Stimulated activated CD8-positive, alpha-beta memory T cell treated with anti-CD3 and anti-CD28 coated beads, Interleukin-7, amount 100 ng/mL, for 4 hours (primary cell): ENCODE data around the gene TMPRSS3.

Source experiments
- DNase-seq, 2 donors: peaks; one replicate each; pipeline ENCODE4 v3.0.0-alpha.2; 2020; ENCODE audit warnings: low read depth in 2 of 2

Gene TMPRSS3

DNA sequence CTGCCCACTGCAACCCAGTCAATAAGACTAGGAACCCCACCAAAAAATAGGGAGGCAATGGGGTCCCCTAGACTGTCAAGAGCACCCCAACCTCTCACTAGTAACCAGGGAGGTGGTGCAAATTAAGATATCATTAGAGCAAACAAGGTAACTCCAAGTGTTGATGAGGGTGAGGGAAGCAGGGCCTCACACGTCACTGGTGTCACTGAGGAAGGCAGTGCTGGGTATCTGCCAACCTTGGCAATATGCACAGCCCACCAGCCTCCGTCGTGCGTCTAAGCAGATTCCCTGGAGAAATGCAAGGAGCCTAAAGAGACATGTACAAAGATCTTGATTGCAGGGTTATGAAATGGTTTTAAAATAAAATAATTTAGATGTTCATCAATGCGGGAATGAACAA lies 11.6 kb upstream of the TMPRSS3 start:
- no peak for DNase-seq

GRCh38 chr21:42406866-42407265 lies 11.0 kb upstream of the TMPRSS3 start:
- DNase-seq, result no peak

GRCh38 chr21:42406201-42406621 lies 10.4 kb upstream of the TMPRSS3 start:
- no peak for DNase-seq

DNA sequence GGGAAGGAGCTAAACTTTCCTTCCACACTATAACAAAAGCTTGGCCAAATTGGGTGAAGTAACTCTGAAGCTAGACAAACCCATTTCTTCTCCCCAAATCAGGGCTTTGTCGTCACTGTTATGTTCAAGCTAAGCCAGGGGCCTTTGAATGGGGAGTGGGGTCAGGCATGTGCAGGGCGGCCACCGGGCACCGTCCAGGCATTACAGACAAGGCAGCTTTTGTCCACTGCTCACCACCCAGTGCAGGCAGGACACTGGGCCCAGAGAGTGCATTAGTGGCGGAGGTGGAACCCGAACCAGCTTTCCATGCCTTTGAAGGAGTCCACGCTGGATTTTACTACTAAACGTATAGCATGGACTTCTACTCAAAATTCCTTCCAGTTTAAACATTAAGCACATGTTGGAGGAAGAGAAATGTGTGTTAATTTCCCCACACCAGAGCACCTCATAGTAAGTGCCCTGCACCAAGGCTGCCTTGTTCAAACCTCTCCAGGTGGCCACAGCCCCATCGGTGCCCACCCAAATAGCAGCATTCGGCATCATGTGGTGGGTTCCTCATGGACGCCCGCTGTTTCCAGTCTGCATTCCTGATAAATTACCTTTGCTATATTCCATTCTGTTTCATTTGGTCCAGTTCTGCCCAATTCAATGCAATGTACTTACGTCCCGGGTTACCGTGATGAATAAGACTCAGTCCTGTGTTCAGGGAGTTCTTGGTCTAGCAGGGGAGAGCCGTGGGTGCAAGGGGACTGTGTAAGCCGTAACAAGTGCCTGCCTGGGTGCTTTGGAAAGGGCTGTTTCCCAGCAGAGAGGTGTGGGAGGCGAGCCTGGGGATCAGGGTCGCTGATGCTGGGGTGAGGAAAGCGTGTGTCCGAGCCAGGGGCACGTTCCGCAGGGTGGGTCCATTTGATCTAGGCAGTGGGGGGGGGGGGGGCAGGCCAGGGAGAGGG lies 9.5 kb upstream of the TMPRSS3 start:
- no peak for DNase-seq

- no peak for DNase-seq
Observed at GRCh38 chr21:42404539-42404938, 8.7 kb upstream of the TMPRSS3 start.

GRCh38 chr21:42403611-42404231 lies 7.9 kb upstream of the TMPRSS3 start, which contains the start of gene UBASH3A:
UBASH3A (plus strand) TSS chr21:42403902; CDS start chr21:42403946, 44 bp downstream.
- no peak for DNase-seq

GRCh38 chr21:42401820-42402251 lies 6.0 kb upstream of the TMPRSS3 start:
- no peak for DNase-seq

DNA sequence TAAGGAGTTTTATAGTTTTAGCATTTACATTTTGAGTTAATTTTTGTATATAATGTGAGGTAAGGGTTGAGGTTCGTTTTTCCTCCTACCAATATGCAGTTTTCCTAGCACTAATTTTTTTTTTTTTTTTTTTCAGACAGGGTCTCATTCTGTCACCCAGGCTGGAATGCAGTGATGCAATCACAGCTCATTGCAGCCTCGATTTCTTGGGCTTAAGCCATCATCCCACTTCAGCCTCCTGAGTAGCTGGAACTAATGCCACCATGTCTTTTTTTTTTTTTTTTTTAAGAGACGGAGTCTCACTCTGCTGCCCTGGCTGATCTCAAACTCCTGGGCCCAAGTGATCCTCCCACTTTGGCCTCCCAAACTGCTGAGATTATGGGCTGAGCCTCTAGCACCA lies 5.3 kb upstream of the TMPRSS3 start:
- DNase-seq, result no peak

- no peak for DNase-seq
Observed at GRCh38 chr21:42400525-42400924, 4.7 kb upstream of the TMPRSS3 start.

DNA sequence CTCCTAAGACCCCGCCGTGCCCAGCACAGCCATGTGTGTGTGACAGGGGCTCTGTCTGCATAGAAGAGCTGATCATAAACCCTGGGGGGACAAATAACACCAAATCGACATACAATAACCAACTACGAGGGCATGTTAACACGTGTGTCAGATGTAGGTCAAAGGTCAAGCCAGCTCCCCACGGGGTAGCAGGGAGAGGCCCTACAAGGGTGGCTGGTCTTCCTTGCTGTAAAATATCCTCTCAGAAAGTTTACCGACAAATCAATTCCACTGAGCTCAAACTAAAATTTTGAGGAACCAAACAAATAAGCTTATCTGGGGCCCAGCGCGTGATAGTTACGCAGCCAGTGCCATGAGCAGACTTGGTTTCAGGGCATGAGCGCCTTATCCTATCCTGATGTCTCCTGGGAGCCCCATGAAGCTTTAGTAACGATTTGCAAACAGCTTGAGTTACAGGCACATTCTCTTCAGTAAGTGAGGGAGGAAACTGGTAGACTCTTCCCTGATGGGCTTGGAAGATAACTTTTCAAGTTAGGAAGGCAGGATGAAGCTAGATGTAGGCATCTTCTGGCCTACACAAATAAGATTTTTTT lies 2.7 kb upstream of the TMPRSS3 start:
- no peak for DNase-seq

DNA sequence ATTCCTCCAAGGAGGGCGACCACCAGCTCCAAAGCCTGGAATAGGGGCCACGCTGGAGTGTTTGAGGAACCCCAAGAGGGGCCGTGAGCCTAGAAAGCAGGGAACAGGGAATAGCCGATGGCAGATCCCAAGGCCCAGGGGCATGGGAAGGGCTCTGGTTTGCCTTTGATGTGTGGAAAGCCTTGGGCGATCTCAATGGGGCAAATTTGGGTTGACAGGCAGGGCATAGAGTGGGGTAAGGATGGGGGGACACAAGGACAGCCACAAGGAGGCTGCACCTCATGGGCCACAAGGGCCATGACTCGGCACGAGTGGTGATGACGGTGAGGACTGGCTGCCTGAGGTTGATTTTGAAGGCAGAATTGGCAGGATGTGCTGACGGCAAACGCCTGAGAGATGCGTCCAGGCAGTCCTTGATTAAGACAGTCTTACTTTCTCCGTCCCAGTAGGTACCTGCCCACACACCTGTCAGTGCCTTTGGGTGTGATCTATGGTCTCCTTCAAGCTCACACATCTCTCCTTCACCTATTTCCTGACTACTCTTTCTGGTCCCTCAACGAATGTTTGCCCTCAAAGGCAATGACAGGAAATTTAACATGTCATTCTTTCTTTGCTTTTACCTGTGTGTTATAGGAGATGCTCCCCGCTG lies 2.0 kb upstream of the TMPRSS3 start:
- no peak for DNase-seq

- no peak for DNase-seq
Observed at GRCh38 chr21:42396799-42397745, 1.2 kb upstream of the TMPRSS3 start.

- DNase-seq, result no peak
Observed at GRCh38 chr21:42395302-42395701, 550 bp downstream of the TMPRSS3 start.

GRCh38 chr21:42393443-42393950 lies 2.4 kb downstream of the TMPRSS3 start:
- no peak for DNase-seq

DNA sequence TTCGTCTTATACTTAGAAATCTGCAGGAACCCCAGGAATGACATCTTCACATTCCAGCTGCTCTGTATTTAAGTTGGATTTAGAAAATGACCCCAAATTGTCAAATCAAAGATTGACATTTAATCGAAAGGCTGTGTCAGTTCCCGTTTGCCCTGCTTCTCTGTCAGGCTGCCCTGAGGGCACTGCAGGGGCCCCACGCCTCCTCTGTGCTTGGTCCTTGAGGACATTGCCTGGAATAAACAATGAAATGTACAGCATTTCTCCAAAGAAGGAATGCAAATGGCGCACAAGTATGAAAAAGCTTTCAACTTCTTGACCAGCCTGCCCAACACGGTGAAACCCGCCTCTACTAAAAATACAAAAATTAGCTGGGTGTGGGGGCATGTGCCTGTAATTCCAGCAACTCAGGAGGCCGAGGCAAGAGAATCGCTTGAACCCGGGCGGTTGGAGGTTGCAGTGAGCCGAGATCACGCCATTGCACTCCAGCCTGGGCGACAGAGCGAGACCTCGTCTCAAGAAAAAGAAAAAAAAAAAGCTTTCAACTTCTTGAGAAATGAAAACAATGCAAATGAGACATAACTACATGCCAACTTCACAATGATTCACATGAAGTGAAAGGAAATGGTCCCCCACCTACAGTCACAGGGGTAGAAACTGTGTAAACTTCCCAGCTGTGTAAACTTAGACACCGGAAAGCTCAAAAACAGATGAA lies 3.0 kb downstream of the TMPRSS3 start:
- no peak for DNase-seq

DNA sequence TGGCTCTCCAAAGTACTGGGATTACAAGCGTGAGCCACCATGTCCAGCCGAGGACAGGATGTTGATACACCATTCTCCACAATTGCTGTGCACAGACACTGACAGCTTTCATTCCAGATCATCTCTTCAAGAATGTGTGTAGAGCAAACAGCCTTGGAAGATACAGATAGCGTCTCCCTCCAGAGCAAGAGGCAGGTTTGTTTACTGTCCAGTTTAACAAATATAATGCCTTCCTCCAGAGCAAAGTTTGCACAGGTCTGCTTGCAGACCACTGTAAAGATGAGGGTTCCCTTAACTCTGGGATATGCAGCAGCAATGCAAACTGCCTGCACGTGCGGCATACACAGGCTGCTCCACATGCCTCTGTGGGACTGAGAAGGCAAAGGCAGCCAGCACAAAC lies 4.6 kb downstream of the TMPRSS3 start:
- no peak for DNase-seq

- DNase-seq, result no peak
Observed at GRCh38 chr21:42390696-42391095, 5.2 kb downstream of the TMPRSS3 start.

- DNase-seq, result no peak
Observed at GRCh38 chr21:42390193-42390592, 5.7 kb downstream of the TMPRSS3 start.

DNA sequence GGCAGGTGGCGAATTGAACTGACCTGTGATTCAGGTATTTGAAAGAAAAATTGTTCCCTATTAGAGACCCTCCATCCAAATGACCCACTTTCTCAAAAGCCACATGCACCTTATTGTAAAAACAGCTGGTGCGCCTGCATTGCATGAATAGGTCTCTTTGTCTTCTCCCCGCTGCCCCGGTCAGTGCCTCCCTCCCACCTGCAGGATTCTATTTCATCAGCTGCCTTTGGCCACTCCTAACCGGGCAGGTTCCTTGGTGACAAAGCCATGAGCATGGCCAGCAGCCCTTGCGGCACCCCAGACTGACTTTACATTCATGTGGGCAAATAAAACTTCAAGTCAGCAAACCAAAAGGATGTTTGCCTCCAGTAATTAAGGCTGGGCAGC lies 6.4 kb downstream of the TMPRSS3 start:
- no peak for DNase-seq
